ENCODE results near the gene ERAS.

Gene ERAS

GRCh38 chrX:48826135-48826875 is at the start of gene ERAS:
TSS of gene ERAS (plus strand) at chrX:48826513. CDS start at chrX:48829124, 2,611 bp downstream.
- H3K4me3 ChIP-seq = no peak within 1 kb of the TSS
- H3K4me2 ChIP-seq = no peak within 1 kb of the TSS
- no peak within 1 kb of the TSS for H3K9ac ChIP-seq
- no peak within 1 kb of the TSS for H3K27ac ChIP-seq
- H3K36me3 ChIP-seq = peaks cover 0 to 36% (median 20%) of the 10 kb centered on the region in 11 experiments; a peak in 12 of 22 replicates
- peaks cover 11 to 44% (median 23%) of the 10 kb centered on the region in 11 experiments; a peak in 20 of 22 replicates for H3K27me3 ChIP-seq
- peaks cover 26 to 44% (median 38%) of the 10 kb centered on the region in 11 experiments; a peak in 21 of 22 replicates for H3K9me3 ChIP-seq (replicated peaks in 1 of 11)
- H3K4me1 ChIP-seq = no peaks in the 10 kb centered on the region
- TF ChIP-seq Cebpa-rat (IDR thresholded peaks at IDR 0.05) = no peak
- no peaks in the 10 kb centered on the region; a peak in 2 of 22 replicates for H4K20me1 ChIP-seq

GRCh38 chrX:48776818-48777439 is 49.4 kb upstream of the ERAS start:
- Histone ChIP-seq H3K27ac (no peak overlapping the region), H3K9ac (no peak overlapping the region), H3K36me3 (no peaks in the 10 kb centered on the region), H3K9me3 (replicated peaks in 1 of 11) (0 out of 22 replicates have a peak, but pooled peaks cover 0 to 4% (median 0%) of the 10 kb centered on the region in 11 experiments), H3K4me3 (no peak overlapping the region), H3K27me3 (peaks cover 65 to 97% (median 90%) of the 10 kb centered on the region in 11 experiments), H3K4me2 (no peak overlapping the region), H3K4me1 (no peaks in the 10 kb centered on the region), H4K20me1 (no peaks in the 10 kb centered on the region)
- no peak for TF ChIP-seq Cebpa-rat (IDR thresholded peaks at IDR 0.05)

- no peak for TF ChIP-seq Cebpa-rat (IDR thresholded peaks at IDR 0.05)
- H4K20me1 ChIP-seq = no peaks in the 10 kb centered on the region
- no peak overlapping the region for H3K27ac ChIP-seq
- H3K27me3 ChIP-seq = peaks cover 57 to 92% (median 77%) of the 10 kb centered on the region in 11 experiments
- H3K4me2 ChIP-seq = no peak overlapping the region
- 0 out of 22 replicates have a peak, but pooled peaks cover 0 to 4% (median 0%) of the 10 kb centered on the region in 11 experiments for H3K9me3 ChIP-seq (replicated peaks in 1 of 11)
- H3K9ac ChIP-seq = no peak overlapping the region
- no peak overlapping the region for H3K4me3 ChIP-seq
- H3K4me1 ChIP-seq = no peaks in the 10 kb centered on the region
- no peaks in the 10 kb centered on the region for H3K36me3 ChIP-seq
Observed at GRCh38 chrX:48779399-48779798, 46.9 kb upstream of the ERAS start.

- no peaks in the 10 kb centered on the region; a peak in 1 of 22 replicates for H4K20me1 ChIP-seq
- H3K4me2 ChIP-seq = no peak overlapping the region
- no peaks in the 10 kb centered on the region for H3K36me3 ChIP-seq
- no peak for TF ChIP-seq Cebpa-rat (IDR thresholded peaks at IDR 0.05)
- H3K27ac ChIP-seq = no peak overlapping the region
- H3K27me3 ChIP-seq = peaks cover 38 to 84% (median 63%) of the 10 kb centered on the region in 11 experiments
- H3K4me3 ChIP-seq = no peak overlapping the region
- H3K4me1 ChIP-seq = no peaks in the 10 kb centered on the region
- no peak overlapping the region for H3K9ac ChIP-seq
- 0 out of 22 replicates have a peak, but pooled peaks cover 0 to 4% (median 0%) of the 10 kb centered on the region in 11 experiments for H3K9me3 ChIP-seq (replicated peaks in 1 of 11)
Observed at GRCh38 chrX:48781705-48782104, 44.6 kb upstream of the ERAS start.

GRCh38 chrX:48782216-48782615 is 44.1 kb upstream of the ERAS start:
- Histone ChIP-seq H3K27me3 (peaks cover 38 to 84% (median 63%) of the 10 kb centered on the region in 11 experiments), H3K27ac (no peak overlapping the region), H3K4me3 (no peak overlapping the region), H3K36me3 (no peaks in the 10 kb centered on the region), H3K4me1 (no peaks in the 10 kb centered on the region), H4K20me1 (no peaks in the 10 kb centered on the region; a peak in 2 of 22 replicates), H3K4me2 (no peak overlapping the region), H3K9me3 (replicated peaks in 1 of 11) (0 out of 22 replicates have a peak, but pooled peaks cover 0 to 4% (median 0%) of the 10 kb centered on the region in 11 experiments), H3K9ac (no peak overlapping the region)
- TF ChIP-seq Cebpa-rat (IDR thresholded peaks at IDR 0.05) = no peak

GRCh38 chrX:48782795-48783194 is 43.5 kb upstream of the ERAS start:
- peaks cover 37 to 84% (median 63%) of the 10 kb centered on the region in 11 experiments for H3K27me3 ChIP-seq
- H3K36me3 ChIP-seq = no peaks in the 10 kb centered on the region
- H3K9ac ChIP-seq = no peak overlapping the region
- H3K27ac ChIP-seq = no peak overlapping the region
- H3K4me1 ChIP-seq = no peaks in the 10 kb centered on the region
- no peak for TF ChIP-seq Cebpa-rat (IDR thresholded peaks at IDR 0.05)
- no peaks in the 10 kb centered on the region; a peak in 2 of 22 replicates for H4K20me1 ChIP-seq
- no peak overlapping the region for H3K4me2 ChIP-seq
- H3K4me3 ChIP-seq = no peak overlapping the region
- 0 out of 22 replicates have a peak, but pooled peaks cover 0 to 4% (median 0%) of the 10 kb centered on the region in 11 experiments for H3K9me3 ChIP-seq (replicated peaks in 1 of 11)

GRCh38 chrX:48784726-48785125 is 41.6 kb upstream of the ERAS start:
- Histone ChIP-seq H3K27me3 (peaks cover 25 to 84% (median 58%) of the 10 kb centered on the region in 11 experiments), H3K36me3 (no peaks in the 10 kb centered on the region), H4K20me1 (no peaks in the 10 kb centered on the region; a peak in 2 of 22 replicates), H3K9ac (no peak overlapping the region), H3K27ac (no peak overlapping the region), H3K4me2 (no peak overlapping the region), H3K4me3 (no peak overlapping the region), H3K4me1 (peaks cover 0 to 4% (median 0%) of the 10 kb centered on the region in 10 experiments; a peak in 2 of 20 replicates), H3K9me3 (replicated peaks in 1 of 11) (0 out of 22 replicates have a peak, but pooled peaks cover 0 to 4% (median 0%) of the 10 kb centered on the region in 11 experiments)
- no peak for TF ChIP-seq Cebpa-rat (IDR thresholded peaks at IDR 0.05)

- Histone ChIP-seq H3K9me3 (replicated peaks in 1 of 11) (0 out of 22 replicates have a peak, but pooled peaks cover 0 to 4% (median 0%) of the 10 kb centered on the region in 11 experiments), H3K4me1 (peaks cover 0 to 6% (median 0%) of the 10 kb centered on the region in 10 experiments; a peak in 2 of 20 replicates), H4K20me1 (no peaks in the 10 kb centered on the region; a peak in 2 of 22 replicates), H3K36me3 (no peaks in the 10 kb centered on the region), H3K4me2 (no peak overlapping the region), H3K27ac (no peak overlapping the region), H3K9ac (no peak overlapping the region), H3K27me3 (peaks cover 25 to 84% (median 58%) of the 10 kb centered on the region in 11 experiments), H3K4me3 (no peak overlapping the region)
- no peak for TF ChIP-seq Cebpa-rat (IDR thresholded peaks at IDR 0.05)
Observed at GRCh38 chrX:48785186-48785539, 41.1 kb upstream of the ERAS start.
